Esophagus muscularis mucosa (tissue), 4 donors: ENCODE results near the gene KLF15. TPM values are rescaled to one million over a fixed set of nuclear protein-coding genes. Genes with fewer than 3 reads are reported as not detected.
A peak's percentile ranks its signal among the peaks of the same experiment; 100 is the strongest.

Experiments used
- DNase-seq: peaks from one replicate; pipeline ENCODE4 v3.0.0-alpha.2; 2017; ENCODE audit errors: extremely low spot score
- H3K27ac ChIP-seq, 4 donors: fragments of 200-600 bp; sonication (generic); replicated peaks in 1 of 4; 1 replicate in 3 of 4; 2 replicates in 1 of 4; pipeline ENCODE4 v1.5.1; 2016 to 2019; ENCODE audit warnings: mild to moderate bottlenecking in 1 of 4
- H3K27me3 ChIP-seq, 4 donors: fragments of 200-600 bp; sonication (generic); one replicate each; pipeline versions ENCODE4 v1.5.1 to v1.6.0; 2016 to 2019
- H3K36me3 ChIP-seq, 4 donors: fragments of 200-600 bp; sonication (generic); one replicate each; pipeline ENCODE4 v1.5.1; 2016 to 2019
- H3K4me1 ChIP-seq, 4 donors: fragments of 200-600 bp; sonication (generic); one replicate each; pipeline ENCODE4 v1.5.1; 2016 to 2019
- H3K4me3 ChIP-seq, 4 donors: fragments of 200-600 bp; sonication (generic); 1 replicate in 2 of 4; 2 replicates in 2 of 4; pipeline ENCODE4 v1.5.1; 2016 to 2019; ENCODE audit warnings: mild to moderate bottlenecking in 4 of 4, moderate library complexity in 1 of 4
- H3K9me3 ChIP-seq, 4 donors: fragments of 200-600 bp; sonication (generic); 1 replicate in 3 of 4; 2 replicates in 1 of 4; pipeline ENCODE4 v1.5.1; 2016 to 2019
- EP300 ChIP-seq: sonication (generic); formaldehyde crosslinking; IDR thresholded peaks from one replicate; pipeline ENCODE4 v1.6.1; 2017; ENCODE audit warnings: antibody characterized with exemption
- POLR2A ChIP-seq: fragments of 450-650 bp; IDR thresholded peaks from one replicate; pipeline ENCODE4 v1.6.1; 2017; ENCODE audit warnings: antibody characterized with exemption, moderate library complexity, mild to moderate bottlenecking, low read depth
- POLR2AphosphoS5 ChIP-seq, 2 donors: sonication (generic); formaldehyde crosslinking; IDR thresholded peaks; one replicate each; pipeline ENCODE4 v1.6.1; 2017; ENCODE audit warnings: antibody characterized with exemption in 2 of 2
- WGBS: methylation state at CpG from one replicate; pipeline ENCODE4 v1.1.5; 2018; 5-methylcytosine and 5-hydroxymethylcytosine counted together
- intact Hi-C: fragments of 100-400 bp; cut with DNase I; formaldehyde crosslinking; loops from one replicate; pipeline ENCODE4 v1.15.1; 2023
- total RNA-seq, 4 donors: library from RNA; depleted of rRNA; stranded (reverse); fragments of >200 nt; gene quantifications; one replicate each; pipeline versions ENCODE4 v1.1.0 to v1.2.1, GENCODE V29; 2016
- TF ChIP-seq, protein P1 (sequence below), 3 experiments: fragments of 200-600 bp in 2 of 3; fragments of 450-650 bp in 1 of 3; sonication (generic) in 2 of 3; IDR thresholded peaks; one replicate each; pipeline ENCODE4 v1.5.1; 2017 to 2019; ENCODE audit warnings: antibody characterized with exemption in 3 of 3, mild to moderate bottlenecking in 2 of 3, moderate library complexity in 1 of 3

The KLF15 gene
- total RNA-seq, 4 donors from 2014 or later: 84.3 to 208 (median 93.6) TPM

DNA sequence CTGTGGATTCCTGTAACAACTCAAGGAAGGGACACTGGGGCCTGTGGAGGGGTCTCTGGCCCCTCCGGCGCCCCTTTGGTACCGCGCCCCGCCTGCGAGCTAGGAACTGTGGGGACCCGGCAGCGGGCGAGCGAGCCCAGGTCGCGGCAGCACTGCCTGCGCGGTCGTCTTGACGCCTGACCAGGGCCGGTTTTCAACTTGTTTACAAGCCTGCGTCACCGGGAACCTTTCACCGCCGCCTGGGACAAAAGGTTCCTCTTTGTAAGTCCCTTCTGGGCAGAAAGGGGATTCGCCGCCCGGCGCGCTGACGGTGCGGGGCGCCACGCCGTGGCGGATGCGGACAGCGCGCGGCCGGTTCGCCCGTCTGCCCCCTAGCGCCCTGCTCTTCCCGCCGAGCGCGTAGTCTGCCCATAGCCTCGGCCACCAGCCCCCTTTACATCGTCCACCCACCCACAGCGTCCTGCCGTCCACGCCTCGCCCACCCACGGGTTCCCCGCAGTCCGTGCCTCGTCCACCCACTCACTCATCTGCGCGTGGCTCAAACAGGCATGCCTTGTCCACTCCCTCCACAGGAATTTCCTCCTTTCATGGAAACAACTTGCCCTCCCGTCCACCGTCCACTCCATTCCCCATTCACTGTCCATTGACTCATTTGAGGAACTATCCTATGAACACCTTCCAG lies 32.0 kb upstream of the KLF15 start:
- intact Hi-C loops: loop anchor here (2.0 kb wide), 1 partner anchor 256 kb away; no protein-coding TSS in a partner anchor
- peaks cover 10 to 18% (median 18%) of the 10 kb centered on the region in 4 donors for H3K4me1 ChIP-seq
- peak overlapping the region; percentile 85 to 92 (median 88) for H3K27ac ChIP-seq
- 3% methylated on average over 30 of the region's 58 CpGs for WGBS
- H3K4me3 ChIP-seq: peak overlapping the region; percentile 46 to 55 (median 54)
- H3K36me3 ChIP-seq: no peaks in the 10 kb centered on the region
- TF ChIP-seq POLR2AphosphoS5 (IDR thresholded peaks at IDR 0.05) (peak; percentile 92 to 93), EP300 (peak; percentile 96), POLR2A (peak; percentile 45)
- TF ChIP-seq, protein P1, sequence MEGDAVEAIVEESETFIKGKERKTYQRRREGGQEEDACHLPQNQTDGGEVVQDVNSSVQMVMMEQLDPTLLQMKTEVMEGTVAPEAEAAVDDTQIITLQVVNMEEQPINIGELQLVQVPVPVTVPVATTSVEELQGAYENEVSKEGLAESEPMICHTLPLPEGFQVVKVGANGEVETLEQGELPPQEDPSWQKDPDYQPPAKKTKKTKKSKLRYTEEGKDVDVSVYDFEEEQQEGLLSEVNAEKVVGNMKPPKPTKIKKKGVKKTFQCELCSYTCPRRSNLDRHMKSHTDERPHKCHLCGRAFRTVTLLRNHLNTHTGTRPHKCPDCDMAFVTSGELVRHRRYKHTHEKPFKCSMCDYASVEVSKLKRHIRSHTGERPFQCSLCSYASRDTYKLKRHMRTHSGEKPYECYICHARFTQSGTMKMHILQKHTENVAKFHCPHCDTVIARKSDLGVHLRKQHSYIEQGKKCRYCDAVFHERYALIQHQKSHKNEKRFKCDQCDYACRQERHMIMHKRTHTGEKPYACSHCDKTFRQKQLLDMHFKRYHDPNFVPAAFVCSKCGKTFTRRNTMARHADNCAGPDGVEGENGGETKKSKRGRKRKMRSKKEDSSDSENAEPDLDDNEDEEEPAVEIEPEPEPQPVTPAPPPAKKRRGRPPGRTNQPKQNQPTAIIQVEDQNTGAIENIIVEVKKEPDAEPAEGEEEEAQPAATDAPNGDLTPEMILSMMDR (IDR thresholded peaks at IDR 0.05): peak in 2 of 3 experiments; percentile 99
- H3K27me3 ChIP-seq: peaks cover 0 to 7% (median 2%) of the 10 kb centered on the region in 4 donors
- no peaks in the 10 kb centered on the region for H3K9me3 ChIP-seq
- peak; percentile 98 for DNase-seq

DNA sequence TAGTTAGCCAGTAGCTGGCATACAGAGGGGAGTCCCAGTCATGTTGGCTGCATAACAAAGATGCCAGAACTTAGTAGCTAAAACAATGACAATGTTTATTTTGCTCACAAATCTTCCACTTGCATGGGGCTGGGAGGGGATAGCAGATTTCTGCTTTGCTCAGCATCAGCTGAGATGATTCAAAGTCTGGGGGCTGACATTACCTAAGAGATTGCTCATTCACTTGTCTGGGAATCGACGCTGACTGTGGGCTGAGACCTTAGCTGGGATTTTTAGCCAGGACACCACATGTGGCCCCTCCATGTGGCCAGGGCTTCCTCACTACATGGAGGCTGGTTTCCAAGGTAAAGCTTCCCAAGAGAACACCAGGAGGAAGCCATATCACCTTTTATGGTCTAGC lies 24.8 kb upstream of the KLF15 start:
- Histone ChIP-seq H3K27ac (no peak overlapping the region), H3K9me3 (no peaks in the 10 kb centered on the region), H3K27me3 (peaks cover 0 to 10% (median 0%) of the 10 kb centered on the region in 4 donors), H3K36me3 (no peaks in the 10 kb centered on the region), H3K4me3 (no peak overlapping the region), H3K4me1 (no peaks in the 10 kb centered on the region)
- TF ChIP-seq EP300: no peak
- TF ChIP-seq POLR2A: no peak
- no peak for TF ChIP-seq POLR2AphosphoS5 (IDR thresholded peaks at IDR 0.05)
- TF ChIP-seq, protein P1 (IDR thresholded peaks at IDR 0.05): no peak
- intact Hi-C loops: no loop called here
- WGBS: 0% methylated on average over 1 of the region's 2 CpGs
- no peak for DNase-seq

DNA sequence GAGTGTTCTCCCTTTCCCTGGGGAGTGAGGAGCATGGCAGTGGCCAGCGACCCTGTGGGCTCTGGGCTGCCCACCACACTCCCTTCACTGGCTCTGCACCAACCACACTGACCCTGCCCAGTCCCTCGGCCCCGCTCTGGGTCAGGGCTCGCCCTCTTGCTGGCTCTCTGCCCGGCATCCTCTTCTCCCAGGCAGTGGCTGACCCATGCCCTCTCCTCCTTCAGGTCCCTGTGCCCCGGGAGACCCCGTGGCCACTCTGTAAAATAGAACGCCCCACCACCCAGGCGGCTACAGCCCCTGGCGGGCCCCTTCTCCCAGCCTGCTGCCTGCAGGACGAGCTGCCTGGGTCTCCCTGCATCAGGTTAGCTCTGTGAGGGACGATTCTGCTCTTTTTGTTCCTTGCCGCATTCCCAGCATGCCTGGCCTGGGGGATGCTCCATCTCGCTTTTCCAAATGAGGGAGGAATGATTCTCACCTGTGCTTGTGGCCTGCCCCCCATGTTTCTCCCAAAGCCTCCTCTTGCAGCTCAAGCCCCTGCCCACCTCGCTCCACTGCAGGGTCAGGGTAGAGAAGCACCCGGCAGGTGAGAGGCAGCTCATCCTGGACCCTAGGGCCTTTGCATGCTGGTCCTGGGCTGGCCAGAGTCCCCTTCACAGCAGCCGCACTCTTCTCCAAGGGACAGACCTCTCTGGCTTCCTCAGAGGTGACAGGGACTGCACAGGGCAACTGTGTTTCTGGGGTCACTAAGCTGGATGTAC lies 23.0 kb upstream of the KLF15 start:
- 84% methylated on average over 17 of the region's 17 CpGs for WGBS
- H3K27ac ChIP-seq: no peak overlapping the region
- peaks cover 0 to 10% (median 0%) of the 10 kb centered on the region in 4 donors for H3K27me3 ChIP-seq
- peaks cover 0 to 11% (median 3%) of the 10 kb centered on the region in 4 donors for H3K4me1 ChIP-seq
- H3K9me3 ChIP-seq: no peaks in the 10 kb centered on the region
- no peak overlapping the region for H3K4me3 ChIP-seq
- intact Hi-C loops: no loop called here
- TF ChIP-seq POLR2A (no peak), EP300 (no peak), POLR2AphosphoS5 (IDR thresholded peaks at IDR 0.05) (no peak)
- TF ChIP-seq, protein P1 (IDR thresholded peaks at IDR 0.05): no peak
- no peak for DNase-seq
- no peaks in the 10 kb centered on the region for H3K36me3 ChIP-seq

GRCh38 chr3:126378341-126378751 lies 21.1 kb upstream of the KLF15 start:
- intact Hi-C loops: no loop called here
- Histone ChIP-seq H3K9me3 (no peaks in the 10 kb centered on the region), H3K36me3 (no peaks in the 10 kb centered on the region), H3K4me3 (no peak overlapping the region), H3K27ac (no peak overlapping the region), H3K4me1 (peaks cover 9 to 24% (median 12%) of the 10 kb centered on the region in 4 donors), H3K27me3 (peaks cover 0 to 10% (median 0%) of the 10 kb centered on the region in 4 donors)
- no peak for DNase-seq
- TF ChIP-seq POLR2A (no peak), EP300 (no peak), POLR2AphosphoS5 (IDR thresholded peaks at IDR 0.05) (no peak)
- TF ChIP-seq, protein P1 (IDR thresholded peaks at IDR 0.05): no peak
- 83% methylated on average over 6 of the region's 6 CpGs for WGBS
